HG02678 (cell line): ENCODE measurements around the gene HSF2BP.
"Not testable (repeated sequence)": the region's sequence is repeated elsewhere in the genome, so short reads cannot be mapped to it uniquely, and the experiment has no call there.

Experiments
- ATAC-seq: cut with Tn5 transposase; IDR thresholded peaks from one replicate; pipeline ENCODE4 v1.9.1; 2021; ENCODE audit warnings: mild to moderate bottlenecking, moderate library complexity; ENCODE audit not compliant: unreplicated experiment

HSF2BP gene

DNA sequence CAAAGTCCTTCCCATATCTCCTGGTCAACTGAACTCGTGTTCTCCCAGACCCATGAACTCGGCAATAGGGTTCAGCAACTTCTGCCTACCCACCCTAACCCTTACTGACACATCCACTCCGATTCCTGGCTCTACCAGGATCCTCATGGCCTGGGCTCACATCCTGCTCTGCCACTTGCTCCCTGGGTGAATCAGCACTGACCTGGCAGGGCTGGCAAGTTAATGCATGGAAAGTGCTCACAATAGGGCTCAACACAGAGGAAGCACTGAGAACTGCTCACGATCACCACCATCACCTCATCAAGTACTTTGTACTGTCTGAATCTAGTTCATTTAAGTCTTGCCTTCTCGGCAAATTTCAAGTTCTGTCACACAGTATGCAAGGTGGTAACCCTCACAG, 96.8 kb downstream of the HSF2BP start:
- not testable (repeated sequence) for ATAC-seq

- ATAC-seq, result not testable (repeated sequence)
Measured at GRCh38 chr21:43540561-43540960, 118.7 kb downstream of the HSF2BP start.

DNA sequence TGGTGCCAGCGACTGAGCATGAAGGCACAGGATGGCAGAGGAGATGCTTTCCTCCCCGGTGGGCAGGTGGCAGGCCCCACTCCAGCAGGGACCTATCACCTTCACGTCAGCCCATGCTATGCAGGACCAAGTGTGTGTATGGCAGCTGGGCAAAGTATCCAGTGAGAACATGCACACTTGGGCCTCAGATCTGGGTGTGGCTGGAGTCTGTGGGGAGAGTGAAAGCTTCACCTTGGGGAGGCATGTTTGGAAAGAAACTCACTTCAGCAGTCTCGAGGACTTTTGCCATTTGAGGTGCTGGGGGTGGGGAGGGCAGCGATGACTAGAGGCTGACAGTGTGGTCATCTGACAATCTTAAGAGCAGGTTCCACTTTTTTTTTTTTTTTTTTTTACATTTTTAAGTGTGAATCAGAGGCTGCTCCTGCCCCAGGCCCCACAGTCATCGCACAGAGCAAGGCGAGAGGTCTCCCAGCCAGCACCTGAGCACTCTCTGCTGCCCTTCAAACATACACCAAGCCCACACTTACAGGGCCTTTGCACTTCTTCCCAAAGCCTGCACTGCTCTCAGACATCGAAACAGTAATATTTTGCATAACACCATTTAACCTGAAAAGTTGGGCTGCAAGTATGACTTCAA, 136.7 kb downstream of the HSF2BP start:
- not testable (repeated sequence) for ATAC-seq

DNA sequence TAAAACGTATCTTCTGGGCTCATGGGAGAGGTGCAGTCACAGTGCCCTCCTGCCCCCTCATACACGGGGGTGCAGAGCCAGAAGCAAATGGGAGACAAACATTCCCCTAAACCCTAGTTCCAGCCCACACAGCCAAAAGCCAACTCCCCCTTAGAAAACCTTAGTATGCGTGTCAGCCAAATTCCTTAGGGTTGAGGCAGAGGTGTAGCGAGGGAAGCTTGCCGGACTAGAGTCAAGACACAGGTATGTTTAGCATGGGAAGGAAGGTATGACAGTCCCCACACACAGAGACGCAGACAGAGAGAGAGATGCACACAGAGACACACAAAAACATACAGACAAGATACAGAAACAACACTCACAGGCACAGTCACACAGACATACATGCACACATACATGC, 141.6 kb downstream of the HSF2BP start:
- not testable (repeated sequence) for ATAC-seq

- ATAC-seq, result not testable (repeated sequence)
Measured at GRCh38 chr21:43516860-43517627, 142.2 kb downstream of the HSF2BP start.

DNA sequence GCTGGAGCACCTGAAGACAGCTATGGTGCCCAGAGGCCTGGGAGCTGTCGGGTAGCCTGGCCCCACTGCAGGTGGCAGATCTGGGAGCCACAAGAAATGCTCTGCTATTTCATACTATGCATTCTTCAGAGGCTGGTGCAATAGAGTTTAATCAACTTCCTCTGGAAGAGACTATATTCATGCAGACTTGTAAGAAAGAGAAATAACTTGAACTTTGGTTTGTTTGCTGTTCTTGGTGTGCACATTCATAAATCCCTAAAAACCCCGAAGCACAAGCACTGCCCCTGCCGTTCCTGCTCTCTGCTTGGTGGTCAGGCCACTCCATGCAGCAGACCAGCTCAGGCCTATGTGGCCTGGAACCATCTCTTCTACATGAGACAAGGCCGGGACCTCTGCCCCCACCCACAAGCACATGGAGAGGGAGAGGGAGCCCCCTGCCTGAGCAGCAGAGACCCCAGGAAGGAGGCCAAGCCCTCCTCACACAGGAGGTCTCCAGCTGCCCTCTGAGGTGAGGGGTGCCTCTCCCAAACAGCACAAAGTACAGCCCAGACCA, 142.9 kb downstream of the HSF2BP start:
- not testable (repeated sequence) for ATAC-seq

DNA sequence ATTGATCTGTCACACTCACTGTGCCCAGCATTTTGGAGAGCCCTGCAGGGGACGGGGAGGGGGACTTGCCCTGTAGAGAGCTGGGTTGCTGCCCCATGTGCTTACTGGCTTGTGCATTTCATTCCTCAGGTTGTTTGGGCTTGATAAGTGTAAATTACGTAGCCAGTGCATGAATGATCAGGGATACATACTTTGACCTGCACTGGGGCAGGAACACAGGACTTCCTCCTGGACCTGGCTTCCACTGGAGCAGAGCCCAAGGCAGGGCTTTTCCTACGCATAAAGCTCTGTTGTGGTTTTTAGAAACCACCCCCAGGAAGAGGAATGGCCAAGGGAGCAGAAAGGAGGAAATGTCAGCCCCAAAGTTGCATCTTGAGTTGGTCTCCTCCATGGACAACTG, 144.5 kb downstream of the HSF2BP start:
- ATAC-seq, result not testable (repeated sequence)

- ATAC-seq, result not testable (repeated sequence)
Measured at GRCh38 chr21:43513023-43513422, 146.3 kb downstream of the HSF2BP start.

GRCh38 chr21:43511209-43511608, 148.1 kb downstream of the HSF2BP start:
- not testable (repeated sequence) for ATAC-seq

- not testable (repeated sequence) for ATAC-seq
Measured at GRCh38 chr21:43510669-43511068, 148.6 kb downstream of the HSF2BP start.

- not testable (repeated sequence) for ATAC-seq
Measured at GRCh38 chr21:43503892-43504291, 155.4 kb downstream of the HSF2BP start.

DNA sequence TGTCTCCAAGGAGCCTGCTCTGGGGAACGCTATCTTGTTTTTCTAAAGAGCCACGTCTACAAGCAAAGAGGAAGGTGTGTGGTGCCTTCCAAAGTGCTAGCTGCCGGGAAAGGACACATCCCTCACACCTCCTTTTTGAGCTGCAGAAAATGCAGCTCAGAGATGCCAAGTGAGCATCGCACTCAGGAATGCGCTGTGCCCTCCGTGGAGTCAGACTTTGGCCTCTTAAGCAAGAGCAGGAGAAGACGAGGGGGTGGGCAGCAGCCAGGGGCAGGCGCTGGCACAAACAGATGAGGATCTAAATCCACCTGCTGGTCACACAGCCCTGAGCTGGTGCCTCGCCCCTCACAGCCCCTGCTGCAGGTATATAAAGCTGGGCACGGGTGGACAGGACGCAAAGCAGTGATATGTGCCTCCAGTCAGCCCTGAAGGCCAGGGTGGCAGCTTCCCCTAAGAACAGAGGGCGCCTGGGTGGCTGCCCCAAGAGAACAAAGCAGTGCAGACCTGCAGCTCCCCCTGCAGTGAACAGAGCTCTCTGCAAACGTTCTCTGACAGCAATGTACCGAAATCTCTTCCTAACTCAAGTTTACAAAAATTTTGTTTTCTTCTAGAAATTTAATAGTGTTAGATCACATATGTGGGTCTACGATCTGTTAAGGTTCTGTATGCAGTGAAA, 156.1 kb downstream of the HSF2BP start:
- not testable (repeated sequence) for ATAC-seq

DNA sequence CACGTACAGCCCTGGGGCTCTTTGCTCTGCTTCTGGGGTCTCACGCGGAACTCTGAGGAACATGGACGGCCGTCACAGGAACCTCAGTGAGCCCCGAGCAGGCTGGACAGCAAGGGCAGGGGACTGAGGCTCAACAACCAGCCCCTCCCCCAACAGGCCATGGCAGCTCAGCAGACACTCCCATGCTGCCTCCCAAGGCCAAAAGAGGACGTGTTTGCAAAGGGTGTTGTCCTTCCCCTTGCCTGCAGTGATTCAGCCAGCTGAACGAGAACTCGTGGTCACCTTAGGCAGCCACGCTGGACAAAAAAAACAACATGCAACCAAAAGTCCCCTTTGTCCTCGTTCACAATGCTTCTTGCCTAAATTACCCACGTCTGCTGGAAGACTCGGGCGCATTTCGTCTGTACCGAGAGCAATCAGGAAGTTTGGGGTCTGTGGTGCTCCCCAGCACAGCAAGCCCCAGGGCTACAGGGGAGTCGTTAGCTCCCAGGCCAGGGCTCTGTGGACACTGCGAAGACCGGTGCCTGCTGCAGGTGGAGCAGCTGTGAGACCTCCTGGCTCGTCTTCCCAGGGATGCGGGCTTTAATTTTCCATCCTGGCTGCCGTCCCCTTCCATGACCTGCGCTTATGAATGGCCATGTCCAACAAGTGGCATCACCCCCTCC, 156.7 kb downstream of the HSF2BP start:
- not testable (repeated sequence) for ATAC-seq

- not testable (repeated sequence) for ATAC-seq
Measured at GRCh38 chr21:43498924-43499323, 160.4 kb downstream of the HSF2BP start.

GRCh38 chr21:43498065-43498464, 161.2 kb downstream of the HSF2BP start:
- not testable (repeated sequence) for ATAC-seq

- ATAC-seq, result not testable (repeated sequence)
Measured at GRCh38 chr21:43494279-43495012, 164.8 kb downstream of the HSF2BP start.

DNA sequence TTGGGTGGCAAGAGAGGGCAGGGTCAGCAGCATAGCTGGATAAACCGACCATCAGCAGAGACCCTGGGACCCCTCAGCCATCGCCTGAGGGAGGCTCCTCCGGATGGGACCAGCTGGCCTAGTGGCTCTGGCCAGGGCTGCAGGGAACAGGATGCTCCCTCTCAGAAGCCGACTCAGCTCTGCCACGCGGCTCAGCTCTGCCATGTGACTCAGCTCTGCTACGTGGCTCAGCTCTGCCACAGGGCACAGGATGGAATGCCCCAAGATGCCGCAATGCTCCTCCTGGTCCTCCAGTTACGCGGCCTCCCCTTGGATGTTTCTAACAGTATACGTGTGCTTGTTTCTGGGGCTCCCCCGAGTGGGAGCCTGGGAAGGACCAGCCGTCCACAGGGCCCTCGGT, 165.8 kb downstream of the HSF2BP start:
- ATAC-seq, result not testable (repeated sequence)

- ATAC-seq, result not testable (repeated sequence)
Measured at GRCh38 chr21:43488235-43488634, 171.1 kb downstream of the HSF2BP start.

DNA sequence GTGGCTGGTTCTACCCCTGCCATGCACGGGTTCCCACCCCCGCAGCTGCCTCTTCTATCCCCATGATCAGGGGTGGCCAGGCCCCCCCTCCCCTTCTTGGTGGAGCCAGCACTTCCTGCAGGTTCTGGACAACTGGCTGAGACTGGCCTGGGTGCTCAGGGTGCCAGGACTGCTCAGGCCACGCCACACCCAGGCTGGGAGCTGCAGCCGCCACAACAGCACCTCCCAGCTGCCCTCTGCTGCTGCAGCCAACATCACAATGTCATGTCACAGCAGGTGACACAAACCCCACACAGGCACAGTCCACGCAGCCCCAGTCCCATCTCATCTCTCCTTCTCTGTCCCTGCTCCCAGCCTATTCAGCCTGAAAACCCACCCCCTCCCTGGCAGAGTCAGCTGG, 173.2 kb downstream of the HSF2BP start:
- not testable (repeated sequence) for ATAC-seq

DNA sequence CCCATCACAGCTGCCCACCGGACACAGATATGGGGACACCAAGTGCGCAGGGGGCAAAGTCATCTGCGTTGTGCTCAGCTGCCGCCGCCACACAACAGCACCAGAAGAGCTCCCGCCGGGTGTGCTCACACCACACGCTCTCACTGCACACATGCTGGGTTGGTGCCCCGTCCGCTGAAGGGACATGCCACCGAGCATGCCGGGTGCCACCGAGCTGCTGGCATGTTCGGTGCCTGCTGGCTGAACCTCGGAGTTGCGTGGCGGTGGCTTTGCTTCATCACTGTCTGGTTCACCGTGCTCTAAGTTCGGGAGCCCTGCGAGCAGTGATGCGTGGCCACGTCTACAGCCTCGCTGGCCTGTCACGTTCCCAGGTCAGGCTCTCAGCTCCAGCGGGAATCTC, 174.3 kb downstream of the HSF2BP start:
- ATAC-seq, result not testable (repeated sequence)
